ENCODE results near the gene IL25. TPM values are rescaled to one million over a fixed set of nuclear protein-coding genes. Genes with fewer than 3 reads are reported as not detected.
"Not testable (repeated sequence)": the region's sequence is repeated elsewhere in the genome, so short reads cannot be mapped to it uniquely, and the experiment has no call there.

IL25 gene
- not detected for total RNA-seq

DNA sequence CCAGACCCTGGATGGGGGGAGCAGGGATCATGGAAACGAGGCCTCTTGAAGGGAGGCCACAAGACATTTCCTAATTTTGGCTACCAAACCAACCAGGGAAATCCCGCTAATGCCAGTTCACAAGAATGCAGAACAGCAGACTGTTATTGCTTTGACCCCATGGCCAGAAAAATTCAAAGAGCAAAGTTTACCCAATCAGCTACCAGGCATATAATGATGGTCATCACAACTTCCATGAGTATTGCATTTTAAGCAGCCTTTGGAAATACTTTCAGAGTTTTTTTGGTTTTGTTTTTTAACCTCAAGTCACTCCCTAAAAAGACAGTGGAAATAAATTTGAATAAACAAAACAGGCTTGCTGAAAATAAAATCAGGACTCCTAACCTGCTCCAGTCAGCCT lies at the start of gene IL25:
TSS of gene IL25 (plus strand) at position 301 of the 400 bp plus-strand sequence.
- ATAC-seq = no peak

- ATAC-seq = no peak
Observed at GRCh38 chr14:23323838-23324454, 48.7 kb upstream of the IL25 start.

DNA sequence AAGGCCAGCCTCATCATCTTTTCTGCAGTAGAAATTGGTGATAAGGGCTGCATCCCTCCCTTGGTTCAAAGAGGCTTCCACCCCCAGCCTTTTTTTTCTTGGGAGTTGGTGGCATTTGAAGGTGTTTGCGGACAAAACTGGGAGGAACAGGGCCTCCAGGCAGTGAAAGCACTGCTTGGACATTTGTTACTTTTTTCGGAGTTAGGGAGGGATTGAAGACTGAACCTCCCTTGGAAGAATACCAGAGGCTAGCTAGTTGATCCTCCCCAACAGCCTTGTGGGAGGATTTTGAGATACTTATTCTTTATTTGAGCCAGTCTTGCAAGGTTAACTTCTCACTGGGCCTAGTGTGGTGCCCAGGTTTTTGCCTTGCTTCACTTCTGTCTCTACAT lies 48.2 kb upstream of the IL25 start:
- no peak for ATAC-seq

- ATAC-seq = no peak
Observed at GRCh38 chr14:23324993-23325392, 47.6 kb upstream of the IL25 start.

GRCh38 chr14:23325746-23326145 lies 46.9 kb upstream of the IL25 start:
- not testable (repeated sequence) for ATAC-seq

DNA sequence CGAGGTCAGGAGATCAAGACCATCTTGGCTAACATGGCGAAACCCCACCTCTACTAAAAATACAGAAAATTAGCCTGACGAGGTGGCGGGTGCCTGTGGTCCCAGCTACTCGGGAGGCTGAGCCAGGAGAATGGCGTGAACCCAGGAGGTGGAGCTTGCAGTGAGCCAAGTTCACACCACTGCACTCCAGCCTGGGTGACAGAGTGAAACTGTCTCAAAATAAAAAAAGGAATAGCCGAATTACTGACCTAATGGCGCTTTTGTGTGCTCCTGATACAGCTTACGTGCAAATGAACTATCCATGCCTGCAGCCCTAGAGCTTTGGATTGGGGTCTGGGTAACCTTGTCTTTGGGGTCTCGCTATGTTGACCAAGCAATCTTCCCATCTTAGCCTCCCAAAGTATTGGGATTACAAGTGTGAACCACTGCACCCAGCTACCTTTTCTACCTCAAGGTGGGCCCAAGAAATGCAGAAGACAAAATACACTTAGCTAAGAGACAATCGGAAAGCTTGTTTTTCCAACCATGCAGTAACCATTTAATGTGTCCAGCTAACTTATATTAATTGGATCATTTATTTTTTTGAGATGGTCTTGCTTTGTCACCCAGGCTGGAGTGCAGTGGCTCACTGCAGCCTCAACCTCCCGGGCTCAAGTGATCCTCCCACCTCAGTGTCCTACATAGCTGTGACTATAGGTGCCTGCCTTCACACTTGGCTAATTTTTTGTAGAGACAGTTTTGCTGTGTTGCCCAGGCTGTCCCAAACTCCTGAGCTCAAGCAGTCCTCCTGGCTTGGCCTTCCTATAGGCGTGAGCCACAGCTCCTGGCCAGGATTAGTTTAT lies 45.9 kb upstream of the IL25 start:
- ATAC-seq = peak; percentile 19

GRCh38 chr14:23327947-23328744 lies 44.5 kb upstream of the IL25 start:
- peak; percentile 73 for ATAC-seq

DNA sequence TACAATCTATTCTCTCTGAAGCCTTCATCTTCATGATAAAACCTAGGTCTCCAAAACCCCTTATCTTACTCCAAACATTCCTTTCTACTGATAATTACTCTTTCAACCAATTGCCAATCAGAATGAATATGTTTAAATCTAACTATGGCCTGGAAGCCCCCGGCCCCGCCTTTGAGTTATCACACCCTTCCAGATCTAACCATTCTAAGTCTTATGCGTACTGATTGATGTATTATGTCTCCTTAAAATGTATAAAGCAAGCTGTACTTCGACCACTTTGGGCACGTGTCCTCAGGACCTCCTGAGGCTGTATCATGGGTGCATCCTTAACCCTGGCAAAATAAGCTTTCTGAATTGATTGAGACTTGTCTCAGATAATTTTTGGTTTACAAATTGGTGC lies 37.0 kb upstream of the IL25 start:
- ATAC-seq = no peak

GRCh38 chr14:23339506-23340268 lies 32.9 kb upstream of the IL25 start:
- no peak for ATAC-seq

- no peak for ATAC-seq
Observed at GRCh38 chr14:23344481-23344880, 28.1 kb upstream of the IL25 start.

GRCh38 chr14:23345987-23346692 lies 26.5 kb upstream of the IL25 start:
- ATAC-seq = no peak

DNA sequence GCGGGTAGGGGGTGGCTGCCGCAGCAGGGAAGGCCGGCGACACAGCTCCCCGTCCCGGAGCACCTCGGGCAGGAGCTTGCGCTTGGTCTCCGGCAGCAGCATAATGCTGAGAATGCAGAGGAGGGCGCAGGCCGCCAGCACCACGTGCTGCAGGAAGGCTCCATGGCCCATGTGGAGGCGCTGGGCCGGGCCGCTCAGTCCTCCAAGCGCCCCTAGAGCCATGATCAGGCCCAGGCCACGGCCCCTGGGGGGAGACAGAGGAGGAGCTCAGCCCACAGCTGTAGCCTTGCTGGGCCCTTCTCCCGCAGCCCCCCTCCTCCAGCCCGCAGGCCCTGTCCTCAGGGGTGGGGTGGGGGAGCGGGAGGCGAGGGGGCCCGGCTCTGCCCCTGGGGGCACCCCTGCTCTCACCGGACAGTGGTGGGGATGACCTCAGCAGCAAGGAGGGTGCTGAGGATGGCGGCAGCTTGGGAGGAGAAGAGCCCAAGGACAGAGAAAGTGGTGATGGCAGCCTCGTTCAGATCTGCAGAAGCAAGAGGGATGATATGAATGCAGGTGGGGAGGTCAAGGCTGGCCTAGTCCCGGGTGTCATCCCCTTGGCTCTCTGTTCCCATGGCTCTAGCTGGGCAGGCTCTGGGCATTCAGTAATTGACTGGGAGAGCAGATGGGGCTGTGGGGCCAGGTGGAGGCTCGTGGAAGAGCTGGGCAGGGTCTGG lies 25.8 kb upstream of the IL25 start:
- ATAC-seq = no peak

DNA sequence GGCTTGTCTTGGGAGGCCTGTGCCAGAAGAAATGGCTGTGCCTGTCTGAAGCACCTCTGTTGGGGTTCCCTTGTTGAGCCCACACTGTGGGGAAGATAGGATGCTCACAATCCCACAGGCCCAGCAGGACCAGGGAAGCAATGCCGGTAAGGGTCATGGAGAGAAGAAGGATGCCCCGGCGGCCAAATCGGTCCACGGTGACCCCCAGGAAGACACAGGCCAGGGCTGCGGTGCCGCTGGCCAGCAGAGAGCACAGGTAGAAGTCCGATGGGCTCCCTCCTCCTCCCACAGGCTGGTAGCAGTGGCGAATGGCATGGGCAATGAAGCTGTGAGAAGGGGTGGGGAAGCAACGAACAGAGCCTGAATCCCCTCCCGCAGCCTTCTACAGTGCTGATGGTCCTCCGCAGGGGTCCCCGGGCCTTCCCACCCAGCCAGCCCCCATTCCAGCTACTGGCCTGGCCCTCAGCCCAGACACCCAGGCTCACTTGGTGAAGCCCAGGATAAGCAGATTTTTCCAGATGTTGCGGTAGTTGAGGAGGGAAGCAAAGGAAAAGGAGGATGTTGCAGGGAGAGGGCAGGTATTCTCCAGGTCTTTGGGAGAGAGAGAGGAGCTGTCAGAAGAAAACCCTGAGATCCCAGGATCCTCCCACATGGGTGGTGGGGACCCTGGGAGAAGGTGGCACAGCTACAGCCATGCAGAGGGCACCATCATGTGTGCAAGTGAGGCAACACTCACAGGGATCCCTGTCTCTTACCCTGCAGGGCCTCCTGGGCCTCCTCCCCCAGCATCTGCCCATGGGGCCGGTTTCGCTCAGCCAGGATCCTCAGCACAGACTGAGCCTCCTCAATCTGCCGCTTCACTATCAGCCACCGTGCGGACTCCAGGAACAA lies 25.0 kb upstream of the IL25 start:
- ATAC-seq = no peak

- no peak for ATAC-seq
Observed at GRCh38 chr14:23348297-23348655, 24.3 kb upstream of the IL25 start.

- ATAC-seq = no peak
Observed at GRCh38 chr14:23349156-23349845, 23.3 kb upstream of the IL25 start.

- no peak for ATAC-seq
Observed at GRCh38 chr14:23351681-23352505, 20.7 kb upstream of the IL25 start.

GRCh38 chr14:23352506-23353432 lies 19.8 kb upstream of the IL25 start, which contains the start of gene SLC22A17:
Gene SLC22A17, minus strand, starts transcription at chr14:23352887.
- peak; percentile 67 for ATAC-seq

DNA sequence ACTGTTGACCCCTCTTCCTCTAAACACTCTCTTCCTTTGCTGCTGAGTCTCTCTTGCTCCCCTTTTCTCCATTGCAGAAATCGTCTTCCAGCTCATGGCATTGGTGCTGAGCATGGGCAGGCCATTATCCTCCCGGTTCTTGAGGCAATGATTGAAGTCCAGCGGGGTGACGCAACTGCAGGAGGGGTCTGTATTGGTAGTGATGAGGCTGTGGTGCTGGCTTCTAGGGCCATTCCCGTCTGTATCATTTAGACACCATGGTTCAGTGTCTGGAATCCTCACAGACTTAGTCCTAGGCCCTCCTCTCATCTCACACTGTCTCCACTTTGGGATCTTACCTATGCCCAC lies 19.2 kb upstream of the IL25 start:
- no peak for ATAC-seq
